KOPT-K1 (cell line): Measurements from ENCODE around the gene PDIA4.
"Not testable (repeated sequence)": the region's sequence is repeated elsewhere in the genome, so short reads cannot be mapped to it uniquely, and the experiment has no call there.

Experiments
- H3K27ac ChIP-seq: fragments of 200-600 bp; sonication (generic); 2 replicates; pipeline ENCODE4 v1.5.1; 2016; ENCODE audit warnings: antibody characterized with exemption, mild to moderate bottlenecking, low read depth, low read length; ENCODE audit not compliant: poor library complexity, severe bottlenecking
- H3K36me3 ChIP-seq: fragments of 200-600 bp; sonication (generic); 2 replicates; pipeline ENCODE4 v1.5.1; 2017; ENCODE audit warnings: antibody characterized with exemption, mild to moderate bottlenecking, low read length, moderate library complexity; ENCODE audit not compliant: insufficient read depth
- H3K9me3 ChIP-seq: fragments of 200-600 bp; sonication (generic); 2 replicates; pipeline ENCODE4 v1.5.1; 2017; ENCODE audit warnings: antibody characterized with exemption, low read length, mild to moderate bottlenecking; ENCODE audit not compliant: insufficient read depth, poor library complexity, severe bottlenecking

Gene PDIA4

DNA sequence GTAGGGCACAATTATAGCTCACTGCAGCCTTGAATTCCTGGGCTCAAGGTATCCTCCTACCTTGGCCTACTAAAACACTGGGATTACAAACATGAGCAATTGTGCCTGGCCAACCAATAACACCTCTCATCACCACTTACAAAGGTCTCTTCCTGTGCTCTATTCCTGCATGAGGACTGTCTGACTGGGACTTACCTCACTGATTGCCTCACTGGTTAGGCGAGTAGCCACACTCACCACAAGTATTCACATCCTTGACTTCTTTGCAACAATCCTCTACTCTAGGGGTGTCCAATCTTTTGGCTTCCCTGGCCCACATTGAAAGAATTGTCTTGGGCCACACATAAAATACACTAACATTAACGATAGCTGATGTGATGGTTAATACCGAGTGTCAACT lies 22.6 kb upstream of the PDIA4 start:
- H3K9me3 ChIP-seq = no peaks in the 10 kb centered on the region
- no peaks in the 10 kb centered on the region for H3K36me3 ChIP-seq
- no peak overlapping the region for H3K27ac ChIP-seq

DNA sequence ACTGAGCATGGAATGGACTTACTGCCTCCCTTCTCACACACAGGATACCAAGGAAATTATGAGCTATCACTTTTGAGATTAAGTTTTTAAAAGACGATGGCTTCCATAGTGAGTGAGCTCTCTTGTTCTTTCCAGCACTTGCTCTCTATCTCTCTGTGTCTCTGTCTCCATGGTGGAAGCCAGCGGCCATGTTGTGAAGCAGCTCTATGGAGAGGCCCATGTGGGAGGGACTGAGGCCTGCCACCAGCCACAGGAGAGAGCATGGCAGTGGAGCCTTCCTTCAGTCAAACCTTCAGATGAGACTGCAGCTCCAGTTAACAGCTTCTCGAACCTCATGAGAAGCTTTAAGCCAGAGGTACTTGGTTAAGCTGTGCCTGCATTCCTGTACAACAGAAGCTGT lies 20.5 kb upstream of the PDIA4 start:
- Histone ChIP-seq H3K36me3 (no peaks in the 10 kb centered on the region), H3K9me3 (no peaks in the 10 kb centered on the region), H3K27ac (no peak overlapping the region)

DNA sequence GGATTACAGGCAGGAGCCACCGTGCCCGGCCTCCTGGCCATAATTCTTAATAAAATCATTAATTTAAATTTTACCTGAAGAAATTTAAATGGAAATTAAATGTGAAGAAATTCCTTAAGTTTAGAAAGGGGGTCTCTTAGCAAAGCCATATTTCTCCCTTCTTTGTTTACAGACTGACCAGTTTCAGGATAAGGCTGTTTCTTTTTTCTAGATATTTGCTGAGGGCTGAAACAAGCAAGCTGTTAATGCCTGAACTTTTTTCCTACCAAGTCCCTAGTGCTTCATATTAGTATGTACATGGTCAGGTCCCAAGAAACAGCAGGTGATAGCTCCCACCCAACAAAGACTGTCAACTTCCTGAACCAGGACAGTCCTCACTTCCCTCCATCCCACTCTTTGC lies 18.1 kb upstream of the PDIA4 start:
- Histone ChIP-seq H3K36me3 (no peaks in the 10 kb centered on the region), H3K9me3 (no peaks in the 10 kb centered on the region), H3K27ac (no peak overlapping the region)

DNA sequence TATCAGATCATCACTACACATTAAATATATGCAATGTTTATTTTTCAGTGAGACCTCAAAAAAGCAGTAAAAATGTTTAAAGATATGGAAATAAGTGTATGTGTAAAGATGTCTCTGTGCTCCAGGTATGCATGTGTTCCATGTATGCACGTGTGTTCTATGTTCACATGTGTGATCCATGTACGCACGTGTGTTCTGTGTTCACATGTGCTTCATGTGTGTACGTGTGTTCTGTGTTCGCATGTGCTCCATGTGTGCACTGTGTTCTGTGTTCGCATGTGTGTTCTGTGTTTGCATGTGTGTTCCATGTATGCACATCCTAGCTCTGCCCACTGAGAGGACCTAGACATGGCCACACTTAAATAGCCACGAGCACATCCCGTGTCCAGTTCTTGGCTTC lies 15.6 kb upstream of the PDIA4 start:
- Histone ChIP-seq H3K9me3 (no peaks in the 10 kb centered on the region), H3K27ac (no peak overlapping the region), H3K36me3 (no peaks in the 10 kb centered on the region)

DNA sequence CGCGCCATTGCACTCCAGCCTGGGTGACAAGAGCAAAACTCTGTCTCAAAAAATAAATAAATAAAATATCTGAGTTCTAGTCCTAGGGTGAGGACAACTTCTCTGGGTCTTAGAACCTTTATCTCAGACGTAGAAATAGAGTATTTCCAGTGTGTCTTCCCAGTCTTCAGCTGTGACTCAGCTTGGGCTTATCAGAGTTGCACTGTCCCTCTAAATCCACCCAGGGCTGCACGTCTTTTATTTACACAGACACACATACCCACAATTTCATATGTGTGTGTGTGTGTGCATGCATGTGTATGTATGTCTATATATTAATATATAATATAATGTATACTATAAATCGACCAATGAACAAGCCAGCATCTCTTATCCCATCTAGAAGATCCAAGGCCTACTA lies 13.0 kb upstream of the PDIA4 start:
- H3K36me3 ChIP-seq = no peaks in the 10 kb centered on the region
- H3K9me3 ChIP-seq = peaks cover 15% of the 10 kb centered on the region
- no peak overlapping the region for H3K27ac ChIP-seq

DNA sequence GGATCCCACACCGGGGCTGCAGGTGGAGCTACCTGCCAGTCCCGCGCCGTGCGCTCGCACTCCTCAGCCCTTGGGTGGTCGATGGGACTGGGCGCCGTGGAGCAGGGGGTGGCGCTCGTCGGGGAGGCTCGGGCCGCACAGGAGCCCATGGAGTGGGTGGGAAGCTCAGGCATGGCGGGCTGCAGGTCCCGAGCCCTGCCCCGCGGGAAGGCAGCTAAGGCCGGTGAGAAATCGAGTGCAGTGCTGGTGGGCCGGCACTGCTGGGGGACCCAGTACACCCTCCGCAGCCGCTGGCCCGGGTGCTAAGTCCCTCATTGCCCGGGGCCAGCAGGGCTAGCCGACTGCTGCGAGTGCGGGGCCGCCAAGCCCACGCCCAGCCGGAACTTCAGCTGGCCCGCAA lies 10.3 kb upstream of the PDIA4 start:
- not testable (repeated sequence) for H3K27ac ChIP-seq, H3K36me3 ChIP-seq
- H3K9me3 ChIP-seq = peaks cover 22% of the 10 kb centered on the region

DNA sequence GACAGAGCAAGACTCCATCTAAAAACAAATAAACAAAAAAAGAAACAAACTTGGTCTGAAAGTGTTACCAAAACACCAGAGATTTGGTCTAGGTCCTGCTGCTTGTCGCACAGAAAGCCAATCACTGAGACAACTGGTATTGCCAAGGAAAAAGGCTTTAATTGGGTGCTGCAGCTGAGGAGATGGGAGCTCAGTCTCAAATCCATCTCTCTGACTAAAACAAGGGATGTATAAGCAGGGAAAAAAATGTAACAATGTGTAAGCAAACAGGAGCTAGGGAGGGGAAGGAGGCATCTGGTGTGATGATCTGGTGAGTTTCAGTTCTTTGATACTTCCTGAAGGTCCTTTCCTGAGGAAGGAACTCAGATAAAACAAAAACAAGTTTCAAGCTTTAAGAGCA lies 8.4 kb upstream of the PDIA4 start:
- Histone ChIP-seq H3K9me3 (peaks cover 22% of the 10 kb centered on the region), H3K27ac (no peak overlapping the region), H3K36me3 (no peaks in the 10 kb centered on the region)

DNA sequence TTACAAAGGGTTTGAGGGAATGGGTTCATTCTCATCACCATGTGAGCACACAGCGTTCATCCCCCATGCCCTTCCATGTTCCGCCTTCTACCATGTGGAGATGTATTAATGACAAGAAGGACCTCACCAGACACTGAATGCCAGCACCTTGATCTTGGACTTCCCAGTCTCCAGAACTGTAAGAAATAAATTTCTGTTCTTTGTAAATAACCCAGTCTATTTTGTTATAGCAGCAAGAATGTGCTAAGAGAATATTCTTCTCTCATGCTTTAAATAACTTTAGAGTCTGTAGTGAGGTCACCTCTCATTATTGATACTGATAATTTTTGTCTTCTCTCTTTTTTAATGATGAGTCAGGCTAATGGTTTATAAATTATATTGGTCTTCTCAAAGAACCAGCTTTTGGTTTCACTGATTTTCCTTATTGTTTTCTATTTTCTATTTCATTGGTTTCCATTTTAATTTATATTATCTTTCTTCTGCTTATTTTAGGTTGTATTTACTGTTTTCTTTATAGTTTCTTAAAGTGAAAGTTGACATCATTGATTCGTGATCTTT lies 3.1 kb upstream of the PDIA4 start:
- H3K9me3 ChIP-seq = peaks cover 8% of the 10 kb centered on the region
- H3K27ac ChIP-seq = no peak overlapping the region
- no peaks in the 10 kb centered on the region for H3K36me3 ChIP-seq

DNA sequence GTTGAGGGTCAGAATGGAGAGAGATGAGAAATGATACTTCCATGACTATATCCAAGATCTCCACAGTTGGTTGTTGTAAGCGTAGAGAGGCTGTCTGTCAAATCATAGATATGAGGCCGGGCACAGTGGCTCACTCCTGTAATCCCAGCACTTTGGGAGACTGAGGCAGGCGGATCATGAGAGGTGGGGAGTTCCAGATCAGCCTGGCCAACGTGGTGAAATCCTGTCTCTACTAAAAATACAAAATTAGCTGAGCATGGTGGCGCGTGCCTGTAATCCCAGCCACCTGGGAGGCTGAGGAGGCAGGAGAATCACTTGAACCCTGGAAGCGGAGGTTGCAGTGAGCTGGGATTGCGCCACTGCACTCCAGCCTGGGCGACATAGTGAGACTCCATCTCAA lies 2.1 kb upstream of the PDIA4 start:
- H3K27ac ChIP-seq, H3K9me3 ChIP-seq, H3K36me3 ChIP-seq: not testable (repeated sequence)

DNA sequence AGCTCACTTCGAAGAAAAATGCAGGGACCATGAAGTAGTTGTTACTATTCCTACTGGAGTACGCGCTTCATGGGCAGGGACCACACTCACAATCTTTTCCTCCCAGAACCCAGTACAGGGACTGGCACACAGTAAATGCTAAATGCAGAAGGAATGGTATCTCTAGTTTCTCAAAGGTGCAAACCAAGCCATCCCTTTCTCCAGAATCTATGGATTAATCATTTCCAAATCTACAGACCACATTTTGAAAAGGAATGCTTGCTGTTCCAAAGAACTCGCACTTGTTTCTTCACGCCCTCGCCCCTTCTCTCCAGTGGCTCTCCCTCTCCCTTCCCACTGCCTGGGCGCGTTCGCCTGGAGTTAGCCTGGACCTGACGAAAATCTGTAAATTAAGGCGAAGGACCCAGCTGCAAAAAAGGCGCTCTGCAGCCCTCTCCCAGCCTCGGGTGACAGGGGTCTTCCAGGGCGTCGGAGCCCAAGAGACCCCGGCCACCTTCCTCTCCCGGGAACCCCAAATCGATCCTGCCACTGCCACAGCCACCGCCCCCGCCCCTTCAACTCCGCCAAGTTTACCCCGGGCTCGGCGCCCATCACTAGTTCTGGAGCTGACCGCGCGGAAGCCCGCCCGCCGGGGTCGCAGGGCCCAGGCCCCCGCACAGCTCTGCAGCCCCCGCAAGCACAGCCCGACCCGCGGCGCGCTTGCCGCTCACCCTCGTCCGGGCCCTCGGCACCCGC lies 527 bp downstream of the PDIA4 start:
- Histone ChIP-seq H3K36me3 (peaks cover 22% of the 10 kb centered on the region), H3K9me3 (no peaks in the 10 kb centered on the region), H3K27ac (peak overlapping the region; percentile 79)

DNA sequence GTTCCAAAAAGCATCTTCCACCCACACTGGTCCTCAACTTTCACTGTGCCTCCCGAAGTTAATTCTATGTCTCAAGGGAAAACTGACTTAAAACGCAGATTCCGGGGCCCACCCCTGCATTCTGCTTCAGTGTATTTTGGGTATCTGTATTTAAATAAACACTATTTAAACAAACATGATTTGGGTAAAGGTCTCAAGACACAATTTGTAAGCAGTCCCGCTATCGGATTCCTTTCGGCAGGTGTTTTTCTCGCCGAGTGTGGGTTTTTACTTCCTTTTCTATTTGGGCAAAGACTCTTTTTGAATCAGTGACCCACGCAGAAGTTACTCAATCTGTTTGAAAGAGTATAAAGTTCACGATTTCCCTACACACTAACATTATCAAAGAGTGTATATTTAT lies 1.2 kb downstream of the PDIA4 start:
- H3K9me3 ChIP-seq = no peaks in the 10 kb centered on the region
- H3K27ac ChIP-seq = peak overlapping the region; percentile 79
- peaks cover 30% of the 10 kb centered on the region for H3K36me3 ChIP-seq

DNA sequence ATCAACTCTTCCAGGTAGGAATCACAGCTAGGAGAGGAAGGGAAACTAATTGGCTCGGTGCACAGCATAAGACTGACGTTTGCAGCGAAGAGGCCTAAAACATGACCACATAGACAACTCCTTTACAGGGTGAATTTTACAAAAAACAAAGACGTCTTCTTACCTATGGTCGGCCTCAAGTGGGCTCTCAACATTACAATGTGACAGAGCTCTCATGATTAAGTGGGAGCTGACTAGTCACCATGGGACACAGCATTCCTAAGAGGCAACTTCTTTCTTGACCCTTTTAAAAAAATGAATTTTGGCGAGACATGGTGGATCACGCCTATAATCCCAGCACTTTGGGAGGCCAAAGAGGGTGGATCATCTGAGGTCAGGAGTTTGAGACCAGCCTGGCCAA lies 4.6 kb downstream of the PDIA4 start:
- H3K9me3 ChIP-seq = no peaks in the 10 kb centered on the region

DNA sequence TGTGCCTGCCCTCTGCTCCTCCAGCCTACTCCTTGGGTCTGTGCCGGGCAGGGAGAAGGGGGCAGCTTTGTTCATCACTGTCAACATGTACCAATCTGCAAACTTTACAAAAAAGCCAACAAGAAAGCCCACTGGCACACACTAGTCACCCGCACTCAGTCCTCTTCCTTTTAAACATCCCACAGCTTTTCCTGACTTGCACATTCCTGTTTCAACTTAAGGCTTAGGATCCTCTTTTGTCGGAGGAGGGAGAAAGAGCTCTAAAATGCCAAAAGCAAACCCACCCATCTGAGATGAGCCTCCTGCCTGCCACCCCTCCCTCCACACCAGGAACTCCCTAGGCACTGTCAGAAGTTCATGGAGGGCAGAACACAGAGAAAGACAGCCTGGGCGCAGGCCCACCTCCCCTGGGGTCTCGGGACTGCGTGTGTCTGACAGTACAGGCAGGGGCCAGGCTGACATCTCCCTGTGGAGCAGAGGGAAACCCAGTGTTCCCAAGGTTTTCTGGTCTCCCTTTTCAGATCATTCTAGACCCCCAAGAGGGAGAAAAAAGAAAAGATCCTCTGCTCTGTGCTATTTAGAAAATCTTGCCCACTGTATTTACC lies 5.4 kb downstream of the PDIA4 start:
- Histone ChIP-seq H3K36me3 (peaks cover 68% of the 10 kb centered on the region), H3K9me3 (no peaks in the 10 kb centered on the region), H3K27ac (no peak overlapping the region)

More for the DNA sequence above, 4.6 kb downstream of the PDIA4 start:
- Histone ChIP-seq H3K36me3 (peaks cover 60% of the 10 kb centered on the region), H3K27ac (no peak overlapping the region)

DNA sequence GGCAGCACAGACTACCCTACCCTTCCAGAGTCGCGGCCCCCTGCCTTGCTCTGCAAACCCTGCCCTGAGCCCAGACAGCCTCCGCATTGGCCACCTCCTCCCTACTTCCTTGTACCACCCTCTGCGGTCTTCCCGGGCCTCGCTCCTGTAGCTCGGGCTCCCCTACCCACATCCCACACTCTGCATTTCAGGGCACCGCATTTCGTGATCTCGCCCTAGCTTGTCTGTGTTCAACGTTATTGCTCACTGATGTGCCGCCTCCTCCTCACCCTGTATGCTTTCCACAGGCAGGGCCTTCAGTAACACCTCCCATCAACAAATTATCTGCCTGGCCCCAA lies 6.6 kb downstream of the PDIA4 start:
- Histone ChIP-seq H3K9me3 (no peaks in the 10 kb centered on the region), H3K36me3 (peaks cover 79% of the 10 kb centered on the region), H3K27ac (no peak overlapping the region)

DNA sequence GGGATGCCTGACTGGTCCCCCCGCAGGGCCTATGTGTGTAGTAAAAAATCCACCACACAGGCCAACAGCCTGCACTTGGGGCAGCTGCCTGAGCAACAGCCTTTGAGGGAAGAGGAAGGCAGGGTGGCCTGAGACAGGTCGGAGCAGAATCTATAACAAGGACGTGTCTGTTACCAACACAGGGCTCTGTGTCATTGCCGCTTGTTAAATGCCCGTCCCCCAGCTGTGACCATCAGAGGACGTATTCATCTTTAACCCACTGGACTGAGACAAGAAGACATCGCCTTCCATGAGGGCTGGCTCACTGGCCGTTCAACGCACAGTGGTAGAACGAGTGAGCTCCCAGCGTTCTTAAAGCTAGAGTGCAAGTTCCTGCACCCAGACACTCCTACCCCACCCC lies 7.8 kb downstream of the PDIA4 start:
- Histone ChIP-seq H3K27ac (no peak overlapping the region), H3K9me3 (no peaks in the 10 kb centered on the region), H3K36me3 (peaks cover 88% of the 10 kb centered on the region)

DNA sequence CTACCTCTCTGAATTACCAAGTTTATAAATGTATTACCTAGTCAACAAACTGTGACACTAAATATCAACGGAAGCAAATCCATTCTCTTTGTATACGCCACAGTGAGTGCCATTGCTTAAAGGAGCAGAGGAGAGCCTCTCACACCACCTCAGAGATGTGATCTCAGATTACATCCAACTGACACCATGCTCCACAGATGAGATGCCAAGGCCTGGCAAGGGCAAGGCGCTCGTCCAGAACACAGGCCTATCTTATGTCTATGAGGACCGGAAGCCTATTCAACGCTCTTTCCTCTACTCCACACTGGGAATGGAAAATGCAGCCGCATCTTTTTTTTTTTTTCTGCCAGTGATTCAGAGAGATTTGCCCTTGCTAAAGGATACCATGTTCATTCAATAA lies 11.4 kb downstream of the PDIA4 start:
- H3K9me3 ChIP-seq = no peaks in the 10 kb centered on the region
- H3K27ac ChIP-seq = no peak overlapping the region
- peaks cover 96% of the 10 kb centered on the region for H3K36me3 ChIP-seq
